K562 (cell line): ENCODE data around the gene ASS1. TPM values are rescaled to one million over a fixed set of nuclear protein-coding genes. Genes with fewer than 3 reads are reported as not detected.

Experiments used
- ARID2 ChIP-seq: fragments of 450-650 bp; IDR thresholded peaks from 2 replicates; pipeline ENCODE4 v1.6.1; 2017; ENCODE audit warnings: antibody characterized with exemption, mild to moderate bottlenecking
- BMI1 ChIP-seq: fragments of 150-350 bp; IDR thresholded peaks from 2 replicates; pipeline ENCODE4 v1.6.1; 2014; ENCODE audit warnings: low read length
- E2F3 ChIP-seq: fragments of 250-450 bp; sonication (Bioruptor Pico); IDR thresholded peaks from 2 replicates; pipeline ENCODE4 v1.4.0; 2020; ENCODE audit warnings: mild to moderate bottlenecking
- KAT7 ChIP-seq: sonication (generic); formaldehyde crosslinking; IDR thresholded peaks from 2 replicates; pipeline ENCODE4 v1.8.0; 2022; ENCODE audit warnings: missing genetic modification reagents, mild to moderate bottlenecking, borderline replicate concordance
- L3MBTL2 ChIP-seq: fragments of 450-650 bp; IDR thresholded peaks from 2 replicates; pipeline ENCODE4 v1.6.1; 2016; ENCODE audit warnings: mild to moderate bottlenecking, moderate library complexity
- MYNN ChIP-seq, 2 experiments: sonication (generic); formaldehyde crosslinking in 1 of 2; IDR thresholded peaks; 2 replicates each; pipeline versions ENCODE4 v1.5.0 to v1.6.1; 2016 to 2020; ENCODE audit warnings: antibody characterized with exemption in 1 of 2, missing genetic modification reagents in 1 of 2
- RB1 ChIP-seq: fragments of 450-650 bp; IDR thresholded peaks from 2 replicates; pipeline ENCODE4 v1.6.1; 2017; ENCODE audit warnings: low read depth, mild to moderate bottlenecking
- REST ChIP-seq, 2 experiments: fragments of 450-650 bp; formaldehyde crosslinking in 1 of 2; IDR thresholded peaks; 2 replicates each; pipeline versions ENCODE4 v1.4.0 to v1.6.1; 2014 to 2020; ENCODE audit warnings: mild to moderate bottlenecking in 2 of 2, borderline replicate concordance in 1 of 2, low read depth in 1 of 2
- SMARCA4 ChIP-seq: fragments of 450-650 bp; IDR thresholded peaks from 2 replicates; pipeline ENCODE4 v1.6.1; 2016
- SMC3 ChIP-seq: conservative IDR thresholded peaks from 2 replicates; pipeline ENCODE4 v1.6.1; 2011; ENCODE audit warnings: low read depth, low read length, improper control_type of control experiment; ENCODE audit not compliant: insufficient read depth
- TBP ChIP-seq: optimal IDR thresholded peaks from 2 replicates; pipeline ENCODE3; 2011; ENCODE audit warnings: low read depth, low read length, improper control_type of control experiment
- ZEB2 ChIP-seq: fragments of 450-650 bp; IDR thresholded peaks from 2 replicates; pipeline ENCODE4 v1.6.1; 2016
- ZZZ3 ChIP-seq: fragments of 450-650 bp; IDR thresholded peaks from 2 replicates; pipeline ENCODE4 v1.6.1; 2016; ENCODE audit warnings: antibody characterized with exemption, mild to moderate bottlenecking, moderate library complexity
- polyA plus RNA-seq, 8 experiments: library from polyadenylated mRNA; depleted of rRNA in 4 of 8; stranded (reverse) in 5 of 8; unstranded in 3 of 8; fragments of >200 nt; fragmentation: Nextera tagmentation in 2 of 8; fragmentation: Illumina TruSeq in 1 of 8; extraction: Ambion mirVana in 2 of 8; extraction: Trizol in 1 of 8; gene quantifications; 2 replicates each; pipeline versions ENCODE4 v1.2.1 to v1.2.3, GENCODE V29; 2011 to 2014; ENCODE audit warnings: inconsistent platforms in 1 of 8, missing spikeins in 1 of 8
- total RNA-seq, 7 experiments: library from RNA; depleted of rRNA in 6 of 7; stranded (reverse); fragments of >200 nt in 6 of 7; fragmentation: Illumina TruSeq in 2 of 7; extraction: Trizol in 2 of 7; gene quantifications; 2 replicates each; pipeline versions ENCODE4 v1.2.1 to v1.2.3, GENCODE V29; 2011 to 2021; ENCODE audit warnings: low replicate concordance in 1 of 7
- TF ChIP-seq, protein P1 (sequence below): fragments of 200-800 bp; sonication (Bioruptor generic); IDR thresholded peaks from 2 replicates; pipeline ENCODE4 v1.6.1; 2017; ENCODE audit warnings: missing genetic modification characterization, missing compliant biosample characterization
- TF ChIP-seq, protein P2 (sequence below): fragments of 250-450 bp; sonication (Bioruptor Pico); IDR thresholded peaks from 2 replicates; pipeline ENCODE4 v1.8.0; 2021; ENCODE audit warnings: moderate library complexity, mild to moderate bottlenecking, inconsistent platforms

The ASS1 gene
- total and polyA plus RNA-seq, 9 of the 15 experiments (the other 6 are each of a cell fraction or from before 2014, with no cell fraction given): 1.5 to 5.7 (median 3.7) TPM

- TF ChIP-seq REST (IDR thresholded peaks at IDR 0.05; ENCODE audit: borderline replicate concordance): peak; percentile 85
- no peak for TF ChIP-seq REST (CRISPR knock-in tag; IDR thresholded peaks at IDR 0.05; ENCODE audit: low read depth)
- no peak for TF ChIP-seq ZZZ3
- TF ChIP-seq ZEB2: no peak
- TF ChIP-seq E2F3: peak; percentile 76; the same call in 1 of the 2 replicates
- TF ChIP-seq, protein P1, sequence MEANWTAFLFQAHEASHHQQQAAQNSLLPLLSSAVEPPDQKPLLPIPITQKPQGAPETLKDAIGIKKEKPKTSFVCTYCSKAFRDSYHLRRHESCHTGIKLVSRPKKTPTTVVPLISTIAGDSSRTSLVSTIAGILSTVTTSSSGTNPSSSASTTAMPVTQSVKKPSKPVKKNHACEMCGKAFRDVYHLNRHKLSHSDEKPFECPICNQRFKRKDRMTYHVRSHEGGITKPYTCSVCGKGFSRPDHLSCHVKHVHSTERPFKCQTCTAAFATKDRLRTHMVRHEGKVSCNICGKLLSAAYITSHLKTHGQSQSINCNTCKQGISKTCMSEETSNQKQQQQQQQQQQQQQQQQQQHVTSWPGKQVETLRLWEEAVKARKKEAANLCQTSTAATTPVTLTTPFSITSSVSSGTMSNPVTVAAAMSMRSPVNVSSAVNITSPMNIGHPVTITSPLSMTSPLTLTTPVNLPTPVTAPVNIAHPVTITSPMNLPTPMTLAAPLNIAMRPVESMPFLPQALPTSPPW (CRISPR knock-in tag): peak; percentile 51
- no peak for TF ChIP-seq TBP
- TF ChIP-seq KAT7 (CRISPR knock-in tag): no peak
- TF ChIP-seq BMI1: no peak
- TF ChIP-seq, protein P2, sequence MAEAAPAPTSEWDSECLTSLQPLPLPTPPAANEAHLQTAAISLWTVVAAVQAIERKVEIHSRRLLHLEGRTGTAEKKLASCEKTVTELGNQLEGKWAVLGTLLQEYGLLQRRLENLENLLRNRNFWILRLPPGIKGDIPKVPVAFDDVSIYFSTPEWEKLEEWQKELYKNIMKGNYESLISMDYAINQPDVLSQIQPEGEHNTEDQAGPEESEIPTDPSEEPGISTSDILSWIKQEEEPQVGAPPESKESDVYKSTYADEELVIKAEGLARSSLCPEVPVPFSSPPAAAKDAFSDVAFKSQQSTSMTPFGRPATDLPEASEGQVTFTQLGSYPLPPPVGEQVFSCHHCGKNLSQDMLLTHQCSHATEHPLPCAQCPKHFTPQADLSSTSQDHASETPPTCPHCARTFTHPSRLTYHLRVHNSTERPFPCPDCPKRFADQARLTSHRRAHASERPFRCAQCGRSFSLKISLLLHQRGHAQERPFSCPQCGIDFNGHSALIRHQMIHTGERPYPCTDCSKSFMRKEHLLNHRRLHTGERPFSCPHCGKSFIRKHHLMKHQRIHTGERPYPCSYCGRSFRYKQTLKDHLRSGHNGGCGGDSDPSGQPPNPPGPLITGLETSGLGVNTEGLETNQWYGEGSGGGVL (CRISPR knock-in tag): no peak
- TF ChIP-seq RB1: peak; percentile 100
- peak; percentile 57; the same call in 1 of the 2 replicates for TF ChIP-seq L3MBTL2
- TF ChIP-seq SMARCA4: no peak
- peak; percentile 97 for TF ChIP-seq SMC3
- TF ChIP-seq MYNN (IDR thresholded peaks at IDR 0.05): peak; percentile 22; the same call in 1 of the 2 replicates
- no peak for TF ChIP-seq MYNN (CRISPR knock-in tag; IDR thresholded peaks at IDR 0.05)
- peak; percentile 96 for TF ChIP-seq ARID2
Measured at GRCh38 chr9:130461218-130461630, 16.5 kb downstream of the ASS1 start (continued).
